ENCODE measurements around the gene PDK1.

GRCh38 chr2:172555522-172556283 is at the start of gene PDK1:
- TF ChIP-seq EZH2 (IDR thresholded peaks at IDR 0.05; ENCODE audit: borderline replicate concordance, low read depth, low read length, poor library complexity, severe bottlenecking): no peak
- TF ChIP-seq CTCF (conservative IDR thresholded peaks at IDR 0.05; ENCODE audit: low read depth, low read length): no peak

Data from A673 (cell line).